SU-DHL-6 (cell line): ENCODE data around the gene HABP4.

ENCODE experiments used
- H2AFZ ChIP-seq: fragments of 200-600 bp; sonication (generic); 2 replicates; pipeline ENCODE4 v1.6.1; 2014; ENCODE audit warnings: low read depth, mild to moderate bottlenecking, moderate library complexity, mixed read lengths, antibody characterized with exemption, low read length; ENCODE audit not compliant: severe bottlenecking
- H3F3A ChIP-seq: fragments of 200-600 bp; shearing (Covaris generic); 2 replicates; pipeline ENCODE4 v1.6.0; 2016; ENCODE audit warnings: antibody characterized with exemption, mild to moderate bottlenecking; ENCODE audit not compliant: insufficient read depth
- H3K27ac ChIP-seq: fragments of 200-600 bp; sonication (generic); 2 replicates; pipeline ENCODE4 v1.5.1; 2016; ENCODE audit warnings: low read depth, mild to moderate bottlenecking, low read length, moderate library complexity, mixed read lengths
- H3K27me3 ChIP-seq: fragments of 200-600 bp; sonication (generic), shearing (Covaris generic); 2 replicates; pipeline ENCODE4 v1.6.0; 2014; ENCODE audit warnings: mild to moderate bottlenecking, low read length
- H3K36me3 ChIP-seq: fragments of 200-600 bp; sonication (generic); 2 replicates; pipeline ENCODE4 v1.6.1; 2014; ENCODE audit warnings: mild to moderate bottlenecking, low read length, mixed read lengths
- H3K4me2 ChIP-seq: fragments of 300-600, 200-600 bp; shearing (Covaris generic), sonication (generic); 2 replicates; pipeline ENCODE4 v1.6.0; 2014; ENCODE audit warnings: low read length, low read depth, mild to moderate bottlenecking; ENCODE audit not compliant: poor library complexity, severe bottlenecking
- H3K4me3 ChIP-seq: fragments of 200-600 bp; sonication (generic); 2 replicates; pipeline ENCODE4 v1.5.1; 2014; ENCODE audit warnings: antibody characterized with exemption, low read length, mild to moderate bottlenecking, mixed read lengths; ENCODE audit not compliant: insufficient read depth, poor library complexity, severe bottlenecking
- H3K79me2 ChIP-seq: fragments of 200-600 bp; sonication (generic); 2 replicates; pipeline ENCODE4 v1.6.1; 2014; ENCODE audit warnings: mild to moderate bottlenecking, low read length, moderate library complexity; ENCODE audit not compliant: insufficient read depth
- H3K9ac ChIP-seq: fragments of 200-600 bp; sonication (generic); 2 replicates; pipeline ENCODE4 v1.7.0; 2014; ENCODE audit warnings: mild to moderate bottlenecking, low read length
- H3K9me2 ChIP-seq: fragments of 200-600 bp; sonication (generic); replicated peaks from 2 replicates; pipeline ENCODE4 v1.6.1; 2014; ENCODE audit warnings: low read length; ENCODE audit not compliant: insufficient read depth
- H3K9me3 ChIP-seq: fragments of 200-600 bp; sonication (generic); 2 replicates; pipeline ENCODE4 v1.6.1; 2014; ENCODE audit warnings: low read length, mixed read lengths; ENCODE audit not compliant: insufficient read depth
- H4K20me1 ChIP-seq: fragments of 200-600 bp; sonication (generic); 2 replicates; pipeline ENCODE4 v1.6.1; 2014; ENCODE audit warnings: low read depth, mild to moderate bottlenecking, antibody characterized with exemption, low read length, moderate library complexity, mixed read lengths
- CTCF ChIP-seq: fragments of 200-600 bp; sonication (generic); IDR thresholded peaks from one replicate; pipeline ENCODE4 v1.5.1; 2017; ENCODE audit warnings: antibody characterized with exemption, mild to moderate bottlenecking, low read length, moderate library complexity; ENCODE audit not compliant: insufficient read depth, poor library complexity, severe bottlenecking
- EZH2phosphoT487 ChIP-seq: fragments of 200-600 bp; sonication (generic), shearing (Covaris generic); conservative IDR thresholded peaks from 2 replicates; pipeline ENCODE4 v1.6.1; 2018; ENCODE audit warnings: mild to moderate bottlenecking, antibody characterized with exemption, low read length, moderate library complexity, mixed read lengths

HABP4 gene

GRCh38 chr9:96503918-96504317 lies 53.9 kb downstream of the HABP4 start:
- TF ChIP-seq EZH2phosphoT487 = no peak
- no peak for TF ChIP-seq CTCF

GRCh38 chr9:96505316-96505991 lies 55.5 kb downstream of the HABP4 start:
- no peak overlapping the region for H3K4me2 ChIP-seq
- no peak for TF ChIP-seq CTCF
- no peak for TF ChIP-seq EZH2phosphoT487
- H3F3A ChIP-seq = no peaks in the 10 kb centered on the region
- no peak overlapping the region for H2AFZ ChIP-seq
- no peaks in the 10 kb centered on the region for H3K9me3 ChIP-seq
- H3K27me3 ChIP-seq = no peaks in the 10 kb centered on the region
- no peak overlapping the region for H3K4me3 ChIP-seq
- H3K79me2 ChIP-seq = no peaks in the 10 kb centered on the region
- H3K9ac ChIP-seq = no peak overlapping the region
- H3K36me3 ChIP-seq = no peaks in the 10 kb centered on the region
- H3K9me2 ChIP-seq = no peaks in the 10 kb centered on the region
- H3K27ac ChIP-seq = no peak overlapping the region
- no peaks in the 10 kb centered on the region for H4K20me1 ChIP-seq

More at GRCh38 chr9:96503918-96504317, 53.9 kb downstream of the HABP4 start:
- no peaks in the 10 kb centered on the region for H3K27me3 ChIP-seq
- no peaks in the 10 kb centered on the region for H3K36me3 ChIP-seq
- no peaks in the 10 kb centered on the region for H3K9me2 ChIP-seq
- no peak overlapping the region for H2AFZ ChIP-seq
- H3K9ac ChIP-seq = no peak overlapping the region
- H4K20me1 ChIP-seq = no peaks in the 10 kb centered on the region
- no peaks in the 10 kb centered on the region for H3K79me2 ChIP-seq
- H3K27ac ChIP-seq = no peak overlapping the region
- H3K4me2 ChIP-seq = no peak overlapping the region
- no peak overlapping the region for H3K4me3 ChIP-seq
- H3F3A ChIP-seq = no peaks in the 10 kb centered on the region
- H3K9me3 ChIP-seq = no peaks in the 10 kb centered on the region

GRCh38 chr9:96508227-96508940 lies 58.4 kb downstream of the HABP4 start:
- Histone ChIP-seq H3K27ac (no peak overlapping the region), H4K20me1 (no peaks in the 10 kb centered on the region), H3K9ac (no peak overlapping the region), H3K9me2 (no peaks in the 10 kb centered on the region), H2AFZ (no peak overlapping the region), H3K9me3 (no peaks in the 10 kb centered on the region), H3K79me2 (no peaks in the 10 kb centered on the region), H3F3A (no peaks in the 10 kb centered on the region), H3K36me3 (no peaks in the 10 kb centered on the region), H3K27me3 (no peaks in the 10 kb centered on the region), H3K4me3 (no peak overlapping the region), H3K4me2 (no peak overlapping the region)
- no peak for TF ChIP-seq EZH2phosphoT487
- no peak for TF ChIP-seq CTCF
